ENCODE measurements around the gene CHD1.

CHD1 gene

DNA sequence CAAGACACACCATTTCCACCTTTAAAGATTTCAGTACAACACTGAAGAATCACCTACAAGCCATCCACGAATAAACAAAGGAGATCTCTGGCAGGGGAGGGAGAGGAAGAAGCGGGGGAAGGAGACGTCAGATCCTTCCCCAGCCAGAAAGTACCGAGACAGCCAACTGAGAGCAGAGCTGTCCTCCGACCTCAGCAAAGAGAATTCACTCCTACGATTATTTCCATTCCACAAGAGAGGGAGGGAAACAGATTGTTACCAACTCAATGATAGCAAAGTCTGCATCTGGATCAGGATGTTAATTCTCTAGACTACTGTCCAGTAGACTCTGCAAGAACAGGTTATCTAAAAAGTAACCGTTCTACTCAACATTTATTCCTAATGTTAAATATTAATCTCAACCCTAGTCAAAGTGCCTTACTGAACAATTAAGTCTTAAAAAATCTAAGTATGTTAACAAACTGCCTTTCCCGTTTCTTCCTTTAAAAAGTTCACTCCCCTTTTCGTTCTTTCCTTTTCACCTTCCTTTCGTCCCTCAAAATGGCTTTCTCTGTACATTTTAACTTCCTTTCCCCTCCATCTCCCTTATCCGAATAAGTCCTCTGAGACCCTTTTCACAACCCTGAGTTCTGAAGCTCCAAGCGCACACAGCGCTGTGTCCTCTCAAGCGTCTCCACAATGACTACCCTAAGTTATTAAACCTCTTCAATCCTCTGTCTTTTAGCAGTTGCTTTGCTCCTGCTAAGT, 1.4 kb downstream of the CHD1 start:
- TF ChIP-seq, protein P1, sequence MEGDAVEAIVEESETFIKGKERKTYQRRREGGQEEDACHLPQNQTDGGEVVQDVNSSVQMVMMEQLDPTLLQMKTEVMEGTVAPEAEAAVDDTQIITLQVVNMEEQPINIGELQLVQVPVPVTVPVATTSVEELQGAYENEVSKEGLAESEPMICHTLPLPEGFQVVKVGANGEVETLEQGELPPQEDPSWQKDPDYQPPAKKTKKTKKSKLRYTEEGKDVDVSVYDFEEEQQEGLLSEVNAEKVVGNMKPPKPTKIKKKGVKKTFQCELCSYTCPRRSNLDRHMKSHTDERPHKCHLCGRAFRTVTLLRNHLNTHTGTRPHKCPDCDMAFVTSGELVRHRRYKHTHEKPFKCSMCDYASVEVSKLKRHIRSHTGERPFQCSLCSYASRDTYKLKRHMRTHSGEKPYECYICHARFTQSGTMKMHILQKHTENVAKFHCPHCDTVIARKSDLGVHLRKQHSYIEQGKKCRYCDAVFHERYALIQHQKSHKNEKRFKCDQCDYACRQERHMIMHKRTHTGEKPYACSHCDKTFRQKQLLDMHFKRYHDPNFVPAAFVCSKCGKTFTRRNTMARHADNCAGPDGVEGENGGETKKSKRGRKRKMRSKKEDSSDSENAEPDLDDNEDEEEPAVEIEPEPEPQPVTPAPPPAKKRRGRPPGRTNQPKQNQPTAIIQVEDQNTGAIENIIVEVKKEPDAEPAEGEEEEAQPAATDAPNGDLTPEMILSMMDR (IDR thresholded peaks at IDR 0.05; ENCODE audit: insufficient read depth, low read depth, low read length, missing control alignments) = no peak
- H3K4me3 ChIP-seq (ENCODE audit: low read depth, low read length) = peak overlapping the region; percentile 99
- peak; percentile 76 for DNase-seq (ENCODE audit: low read depth)

DNA sequence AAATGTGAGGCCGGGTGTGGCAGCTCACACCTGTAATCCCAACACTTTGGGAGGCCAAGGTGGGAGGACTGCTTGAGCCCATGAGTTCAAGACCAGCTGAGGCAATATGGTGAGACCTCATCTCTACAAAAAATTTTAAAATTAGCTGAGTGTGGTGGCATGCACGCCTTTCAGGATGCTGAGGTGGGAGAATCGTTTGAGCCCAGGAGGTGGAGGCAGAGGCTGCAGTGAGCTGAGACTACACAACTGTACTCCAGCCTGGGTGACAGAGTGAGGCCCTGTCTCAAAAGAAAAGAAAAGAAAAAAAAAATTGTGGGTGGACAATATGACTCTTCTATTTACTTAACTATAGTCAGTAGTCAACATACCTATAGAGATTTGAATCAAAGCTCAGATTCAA, 4.8 kb downstream of the CHD1 start:
- TF ChIP-seq, protein P1 (IDR thresholded peaks at IDR 0.05; ENCODE audit: insufficient read depth, low read depth, low read length, missing control alignments) = no peak
- DNase-seq (ENCODE audit: low read depth) = no peak
- no peak overlapping the region for H3K4me3 ChIP-seq (ENCODE audit: low read depth, low read length)

DNA sequence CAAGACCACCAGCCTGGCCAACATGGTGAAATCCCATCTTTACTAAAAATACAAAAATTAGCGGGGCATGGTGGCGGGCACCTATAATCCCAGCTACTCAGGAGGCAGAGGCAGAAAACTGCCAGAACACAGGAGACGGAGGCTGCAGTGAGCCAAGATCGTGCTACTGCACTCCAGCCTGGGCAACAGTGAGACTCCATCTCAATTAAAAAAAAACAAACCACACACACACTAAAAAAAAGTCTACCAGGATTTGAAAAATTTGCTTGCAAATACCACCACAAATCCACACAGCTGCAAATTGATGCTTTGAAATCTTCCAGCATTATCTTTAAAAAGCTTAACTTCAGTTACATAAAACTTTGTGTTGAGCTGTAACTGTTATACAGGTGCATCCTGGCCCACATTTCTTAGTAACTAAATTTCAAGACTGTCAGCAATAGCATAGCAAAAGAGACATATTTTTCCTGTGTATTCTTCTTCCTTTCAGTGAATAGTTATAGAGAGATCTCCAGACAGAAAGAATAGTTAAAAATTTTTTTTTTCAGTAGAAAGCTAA, 6.8 kb downstream of the CHD1 start:
- TF ChIP-seq, protein P1 (IDR thresholded peaks at IDR 0.05; ENCODE audit: insufficient read depth, low read depth, low read length, missing control alignments) = no peak
- no peak overlapping the region for H3K4me3 ChIP-seq (ENCODE audit: low read depth, low read length)
- no peak for DNase-seq (ENCODE audit: low read depth)

DNA sequence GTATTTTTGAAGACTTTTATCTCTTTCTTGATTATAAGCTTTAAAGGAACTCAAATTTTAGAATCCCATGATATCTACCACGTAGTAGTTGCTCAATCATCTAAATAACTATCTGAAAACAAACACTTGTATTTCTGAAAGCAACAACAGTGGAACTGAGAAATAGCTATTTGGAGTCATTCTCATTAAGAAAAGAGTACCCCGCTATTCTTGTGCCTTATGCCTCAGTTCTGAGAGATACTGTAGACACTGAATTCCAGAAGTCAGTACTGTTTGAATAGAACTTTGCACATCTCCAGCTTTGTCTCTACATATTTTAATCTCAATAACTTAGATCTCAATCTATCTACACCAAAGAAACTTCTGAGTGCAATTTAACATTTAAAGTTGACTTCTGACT, 11.4 kb downstream of the CHD1 start:
- no peak overlapping the region for H3K4me3 ChIP-seq (ENCODE audit: low read depth, low read length)
- TF ChIP-seq, protein P1 (IDR thresholded peaks at IDR 0.05; ENCODE audit: insufficient read depth, low read depth, low read length, missing control alignments) = no peak
- DNase-seq (ENCODE audit: low read depth) = no peak

DNA sequence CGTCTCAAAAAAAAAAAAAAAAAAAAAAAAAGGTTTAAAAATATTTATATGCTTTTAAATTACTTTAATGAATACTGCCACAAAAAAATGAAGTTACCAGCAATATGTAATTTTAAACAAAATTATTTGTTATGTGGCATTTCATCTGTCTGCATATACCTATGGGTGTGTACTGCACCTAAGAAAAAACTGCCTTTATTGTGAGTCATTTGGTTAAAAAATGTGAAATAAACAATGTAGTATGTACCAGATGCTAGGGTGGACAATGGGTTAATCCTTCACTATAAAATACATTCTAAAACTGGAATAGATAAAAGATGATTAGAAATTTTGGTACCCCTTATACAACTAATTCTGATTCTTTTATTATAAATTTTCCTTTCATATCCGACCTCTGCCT, 12.3 kb downstream of the CHD1 start:
- no peak for DNase-seq (ENCODE audit: low read depth)
- no peak overlapping the region for H3K4me3 ChIP-seq (ENCODE audit: low read depth, low read length)
- TF ChIP-seq, protein P1 (IDR thresholded peaks at IDR 0.05; ENCODE audit: insufficient read depth, low read depth, low read length, missing control alignments) = no peak

DNA sequence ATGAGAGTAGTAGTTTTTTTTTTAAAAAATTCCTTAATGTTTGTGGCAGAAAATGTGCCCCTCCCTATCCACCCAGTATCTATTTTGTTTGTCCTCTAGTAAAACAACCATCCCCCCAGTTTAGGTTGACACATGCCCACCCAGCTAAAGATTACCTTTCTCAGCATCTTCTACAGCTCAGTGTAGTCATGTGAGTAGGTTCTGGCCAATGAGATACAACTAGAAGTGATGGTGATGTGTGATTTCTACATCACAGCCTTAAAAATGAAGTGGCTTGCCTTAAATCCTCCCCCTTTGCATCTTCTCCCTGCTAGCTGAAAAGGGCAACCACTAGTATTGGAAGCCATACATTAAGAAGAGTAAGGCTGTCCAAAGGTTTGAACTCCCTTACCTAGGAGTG, 14.9 kb downstream of the CHD1 start:
- DNase-seq (ENCODE audit: low read depth) = no peak

More for the DNA sequence above, 14.9 kb downstream of the CHD1 start:
- TF ChIP-seq, protein P1 (IDR thresholded peaks at IDR 0.05; ENCODE audit: insufficient read depth, low read depth, low read length, missing control alignments) = no peak
- H3K4me3 ChIP-seq (ENCODE audit: low read depth, low read length) = no peak overlapping the region

Measured in GM12865 (cell line).